T-helper 2 cell treated with Interferon-gamma antibody and Interleukin-4, amounts not matched to agents 5 μg/mL and 100 μg/mL, for 36 hours (primary cell): ENCODE measurements around the gene LRRC66.

Experiments
- DNase-seq: peaks from one replicate; pipeline ENCODE4 v3.0.0; 2021; ENCODE audit warnings: low spot score
- H3K27ac Mint-ChIP-seq: one replicate; pipeline ENCODE4 v1.8.0; 2021; ENCODE audit warnings: mild to moderate bottlenecking, mixed read lengths
- H3K27me3 Mint-ChIP-seq: one replicate; pipeline ENCODE4 v1.8.0; 2021; ENCODE audit warnings: low read depth, mixed read lengths
- H3K36me3 Mint-ChIP-seq: one replicate; pipeline ENCODE4 v1.8.0; 2021; ENCODE audit warnings: low read depth, mixed read lengths
- H3K4me1 Mint-ChIP-seq: one replicate; pipeline ENCODE4 v1.8.0; 2021; ENCODE audit warnings: low read depth, mixed read lengths
- H3K4me3 Mint-ChIP-seq: one replicate; pipeline ENCODE4 v1.8.0; 2022; ENCODE audit warnings: mild to moderate bottlenecking, moderate library complexity, mixed read lengths
- H3K9me3 Mint-ChIP-seq: one replicate; pipeline ENCODE4 v1.8.0; 2021; ENCODE audit warnings: mixed read lengths

Gene LRRC66

DNA sequence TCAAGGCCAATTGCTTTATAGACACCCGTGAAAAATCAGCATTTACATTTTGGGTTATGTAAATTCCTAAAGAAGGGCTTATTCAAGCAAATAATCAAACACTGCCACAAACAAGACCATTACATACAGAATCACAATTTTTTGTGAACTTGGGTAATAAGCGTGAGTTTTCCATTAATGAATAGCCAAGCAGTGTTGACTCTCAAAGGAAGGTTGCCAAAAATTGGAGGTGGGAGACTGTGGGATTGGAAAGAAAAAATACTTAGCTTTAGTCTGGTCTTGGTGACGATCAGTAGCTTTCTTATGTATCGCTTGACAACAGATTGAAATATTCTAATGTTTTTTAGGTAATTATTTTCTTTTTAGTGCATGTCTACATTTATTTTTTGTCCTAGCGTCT lies 20.9 kb downstream of the LRRC66 start:
- H3K4me1 Mint-ChIP-seq = no peaks in the 10 kb centered on the region
- H3K36me3 Mint-ChIP-seq = no peaks in the 10 kb centered on the region
- DNase-seq = no peak
- H3K27me3 Mint-ChIP-seq = no peaks in the 10 kb centered on the region
- no peak overlapping the region for H3K27ac Mint-ChIP-seq
- H3K4me3 Mint-ChIP-seq = no peak overlapping the region
- no peaks in the 10 kb centered on the region for H3K9me3 Mint-ChIP-seq

DNA sequence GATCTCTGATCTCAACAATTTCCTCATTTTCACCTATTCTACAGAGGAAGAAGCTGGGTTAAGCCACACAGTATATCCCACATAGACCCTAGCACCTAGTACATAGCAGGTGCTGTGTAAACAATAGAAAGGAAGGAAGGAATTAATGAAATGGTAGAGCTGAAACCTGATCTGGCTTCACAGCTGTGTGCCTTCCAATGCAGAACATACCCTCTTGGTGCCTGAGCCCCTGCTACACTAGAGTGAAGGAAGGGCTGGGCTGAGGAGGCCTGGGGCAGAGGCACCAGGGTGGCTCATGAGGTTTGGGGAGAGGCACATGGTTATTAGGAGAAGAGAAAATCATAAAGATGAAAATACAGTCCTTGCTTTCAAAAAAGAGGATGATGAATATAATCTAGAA lies 21.3 kb downstream of the LRRC66 start:
- H3K27me3 Mint-ChIP-seq = no peaks in the 10 kb centered on the region
- H3K36me3 Mint-ChIP-seq = no peaks in the 10 kb centered on the region
- H3K27ac Mint-ChIP-seq = no peak overlapping the region
- no peaks in the 10 kb centered on the region for H3K4me1 Mint-ChIP-seq
- no peak overlapping the region for H3K4me3 Mint-ChIP-seq
- no peak for DNase-seq
- no peaks in the 10 kb centered on the region for H3K9me3 Mint-ChIP-seq

DNA sequence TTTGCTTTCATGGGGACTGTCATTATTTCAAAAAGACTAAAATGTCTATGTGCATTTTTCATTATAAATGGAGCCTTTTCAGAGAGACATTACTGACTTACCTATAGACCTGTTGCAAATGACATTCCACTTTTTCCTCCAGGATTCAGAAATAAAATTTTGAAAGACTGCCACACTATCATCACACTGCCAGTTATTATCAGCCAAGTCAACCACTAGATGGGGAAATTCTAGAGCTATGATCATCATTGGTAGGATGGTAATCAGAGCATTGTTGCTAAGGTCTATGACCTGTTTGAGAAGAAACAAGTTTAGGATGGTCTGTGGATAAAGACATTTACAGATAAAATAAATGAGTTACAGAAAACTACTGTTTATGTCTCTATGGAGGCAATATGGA lies 22.5 kb downstream of the LRRC66 start:
- Mint-ChIP-seq H3K36me3 (no peaks in the 10 kb centered on the region), H3K4me3 (no peak overlapping the region), H3K27me3 (no peaks in the 10 kb centered on the region), H3K9me3 (no peaks in the 10 kb centered on the region), H3K4me1 (no peaks in the 10 kb centered on the region), H3K27ac (no peak overlapping the region)
- no peak for DNase-seq

DNA sequence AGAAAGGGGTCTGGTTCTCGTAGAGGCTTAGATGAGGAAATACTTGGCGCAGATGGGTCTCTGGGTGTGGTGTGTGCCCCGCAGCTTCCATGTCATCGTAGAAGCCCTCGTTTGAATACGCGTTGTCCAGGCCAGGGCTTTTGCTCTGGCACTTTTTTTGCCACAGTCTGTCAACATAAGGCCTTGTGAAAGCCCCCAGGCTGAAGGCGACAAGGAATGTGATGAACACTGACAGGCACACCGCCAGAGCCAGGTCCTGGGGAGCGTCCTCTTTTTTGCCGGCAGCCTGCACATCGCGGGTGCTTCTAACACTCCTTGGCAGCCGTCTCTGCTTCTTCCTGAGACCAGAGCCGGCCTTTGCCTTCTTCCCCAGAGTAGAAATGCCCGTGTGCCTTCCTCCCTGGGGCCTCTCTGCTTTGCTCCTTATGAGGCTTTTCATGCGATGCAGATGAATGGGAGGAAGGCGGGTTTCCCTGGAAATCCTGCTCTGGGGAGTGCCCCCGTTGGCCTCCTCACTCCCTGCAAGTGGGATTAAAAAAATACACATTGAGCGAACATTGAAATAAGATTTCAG lies 24.4 kb downstream of the LRRC66 start:
- no peak overlapping the region for H3K27ac Mint-ChIP-seq
- no peak overlapping the region for H3K4me3 Mint-ChIP-seq
- peaks cover 2% of the 10 kb centered on the region for H3K9me3 Mint-ChIP-seq
- no peaks in the 10 kb centered on the region for H3K4me1 Mint-ChIP-seq
- H3K27me3 Mint-ChIP-seq = no peaks in the 10 kb centered on the region
- no peak for DNase-seq
- no peaks in the 10 kb centered on the region for H3K36me3 Mint-ChIP-seq

DNA sequence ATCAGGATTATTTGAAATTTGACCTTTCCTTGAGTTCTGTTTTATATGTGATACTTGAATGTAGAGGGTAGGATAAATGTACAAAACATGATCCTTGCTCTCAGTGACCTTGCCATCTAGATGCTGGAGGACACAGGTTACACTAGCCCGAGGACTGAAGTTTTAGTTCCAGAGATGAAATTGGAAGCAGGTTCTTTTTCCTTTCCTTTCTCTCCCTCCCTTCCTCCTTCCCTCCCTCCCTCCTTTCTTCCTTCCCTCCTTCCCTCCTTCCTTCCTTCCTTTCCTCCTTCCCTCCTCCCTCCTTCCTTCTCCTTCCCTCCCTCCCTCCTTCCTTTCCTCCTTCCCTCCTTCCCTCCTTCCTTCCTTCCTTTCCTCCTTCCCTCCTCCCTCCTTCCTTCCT lies 54.3 kb downstream of the LRRC66 start:
- Mint-ChIP-seq H3K36me3 (no peaks in the 10 kb centered on the region), H3K4me3 (no peak overlapping the region), H3K27ac (no peak overlapping the region), H3K9me3 (peaks cover 4% of the 10 kb centered on the region), H3K4me1 (no peaks in the 10 kb centered on the region), H3K27me3 (no peaks in the 10 kb centered on the region)
- no peak for DNase-seq

DNA sequence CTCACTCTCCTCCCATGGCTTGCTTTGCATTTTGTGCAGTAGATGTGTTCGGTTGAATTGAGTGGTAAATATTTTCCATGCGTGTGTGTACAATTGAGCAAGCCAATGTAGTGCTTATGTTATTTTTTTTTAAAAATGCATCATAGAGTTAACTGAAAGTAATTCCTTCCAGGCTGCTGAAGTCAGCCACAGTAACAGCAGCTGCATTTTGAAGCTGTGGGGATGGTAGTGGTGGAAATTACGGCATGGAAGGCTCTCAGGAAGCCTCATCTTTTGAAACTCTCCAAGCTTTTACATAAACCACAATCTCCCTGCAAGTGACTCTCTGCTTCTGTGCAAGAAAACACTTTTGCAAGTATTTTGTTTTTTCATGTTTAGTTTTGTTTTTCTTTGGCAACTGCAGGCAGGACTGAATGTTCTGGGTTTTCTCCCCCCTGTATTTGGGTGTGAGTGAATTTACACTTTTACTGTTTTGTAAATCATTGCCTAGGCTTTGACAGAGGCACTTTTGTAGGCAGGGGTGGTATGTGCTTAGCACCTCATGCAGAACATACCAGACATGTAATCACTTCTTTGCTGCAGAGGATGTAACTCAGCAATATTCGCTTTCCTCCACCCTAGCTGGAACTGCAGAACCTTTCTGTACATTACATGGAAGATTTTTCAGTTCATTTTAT lies 56.2 kb downstream of the LRRC66 start:
- DNase-seq = no peak
- no peak overlapping the region for H3K4me3 Mint-ChIP-seq
- H3K9me3 Mint-ChIP-seq = peaks cover 4% of the 10 kb centered on the region
- H3K4me1 Mint-ChIP-seq = no peaks in the 10 kb centered on the region
- H3K27ac Mint-ChIP-seq = no peak overlapping the region
- H3K27me3 Mint-ChIP-seq = no peaks in the 10 kb centered on the region
- H3K36me3 Mint-ChIP-seq = no peaks in the 10 kb centered on the region

DNA sequence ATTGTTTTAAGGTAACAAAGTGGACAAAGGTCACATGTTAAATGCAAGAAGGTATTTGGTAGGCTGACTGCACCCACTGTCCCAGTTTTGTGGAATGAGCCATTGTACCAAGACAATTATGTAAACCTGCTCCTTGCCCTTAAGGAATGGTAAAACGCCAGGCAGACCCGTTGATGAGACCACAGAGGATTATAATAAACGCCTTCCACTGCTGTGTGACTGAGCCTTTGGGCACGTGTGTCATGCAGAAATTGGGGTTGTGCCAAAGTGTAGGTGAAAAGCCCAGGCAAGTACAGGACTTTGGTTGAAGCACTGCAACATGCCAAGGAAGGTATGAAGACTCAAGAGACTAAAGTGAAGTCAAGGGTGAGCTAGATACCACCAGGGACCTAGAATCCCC lies 59.7 kb downstream of the LRRC66 start:
- Mint-ChIP-seq H3K36me3 (no peaks in the 10 kb centered on the region), H3K9me3 (no peaks in the 10 kb centered on the region), H3K27me3 (no peaks in the 10 kb centered on the region), H3K27ac (no peak overlapping the region), H3K4me1 (no peaks in the 10 kb centered on the region), H3K4me3 (no peak overlapping the region)
- no peak for DNase-seq

DNA sequence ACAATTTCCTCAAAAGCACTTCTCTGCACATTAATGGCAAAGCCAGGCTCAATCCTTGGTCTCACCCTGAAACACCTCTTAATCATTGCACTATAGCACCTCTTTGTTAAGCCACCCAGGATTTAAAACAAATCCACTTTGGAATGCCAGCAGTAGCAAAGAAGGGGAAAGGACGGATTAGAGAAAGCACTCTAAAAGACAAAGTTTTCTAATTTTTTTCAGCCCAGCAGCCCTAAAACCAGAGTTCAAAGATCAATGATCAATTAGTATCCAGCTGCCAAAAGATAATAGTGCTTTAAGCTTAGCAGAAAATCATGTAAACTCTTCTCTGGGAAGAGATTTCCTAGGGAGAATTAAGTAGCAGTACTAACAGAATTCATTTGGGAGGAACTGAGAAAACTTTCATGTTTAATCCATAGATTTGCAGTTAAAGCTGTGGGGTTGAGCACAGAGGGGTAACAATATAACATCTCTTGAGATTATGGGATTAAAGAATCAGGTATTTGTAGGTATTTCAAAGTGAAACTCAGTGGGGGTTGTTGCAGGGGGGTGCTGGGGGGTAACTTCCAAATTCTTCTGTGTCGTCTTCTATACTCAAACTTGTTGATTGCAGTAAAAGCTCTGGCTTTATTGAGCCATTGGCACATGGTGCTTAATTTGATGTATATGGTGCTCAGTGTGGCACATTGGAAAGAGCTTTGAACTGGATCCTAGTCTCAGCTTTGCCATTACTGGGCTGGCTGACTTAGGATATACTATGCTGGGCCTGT lies 61.8 kb downstream of the LRRC66 start:
- Mint-ChIP-seq H3K27me3 (no peaks in the 10 kb centered on the region), H3K4me1 (no peaks in the 10 kb centered on the region), H3K4me3 (no peak overlapping the region)

More for the DNA sequence above, 61.8 kb downstream of the LRRC66 start:
- Mint-ChIP-seq H3K27ac (no peak overlapping the region), H3K36me3 (no peaks in the 10 kb centered on the region), H3K9me3 (peaks cover 7% of the 10 kb centered on the region)
- no peak for DNase-seq
